GM18499 (cell line): ENCODE data around the gene RAB42.
"Not testable (repeated sequence)": the region's sequence is repeated elsewhere in the genome, so short reads cannot be mapped to it uniquely, and the experiment has no call there.

ENCODE experiments used
- ATAC-seq: cut with Tn5 transposase; IDR thresholded peaks from one replicate; pipeline ENCODE4 v1.9.1; 2021; ENCODE audit warnings: moderate number of reproducible peaks; ENCODE audit not compliant: insufficient read depth, unreplicated experiment

The RAB42 gene

GRCh38 chr1:28582248-28582615, 9.8 kb upstream of the RAB42 start:
- ATAC-seq, result no peak

GRCh38 chr1:28586585-28587391, 5.3 kb upstream of the RAB42 start:
- not testable (repeated sequence) for ATAC-seq

- ATAC-seq, result no peak
These were observed 431 bp downstream of the RAB42 start for GRCh38 chr1:28592321-28593071.

- ATAC-seq, result not testable (repeated sequence)
These were observed 1.9 kb downstream of the RAB42 start for GRCh38 chr1:28593988-28594356.

- ATAC-seq, result not testable (repeated sequence)
These were observed 2.8 kb downstream of the RAB42 start for GRCh38 chr1:28594686-28595411.

- no peak for ATAC-seq
These were observed 3.5 kb downstream of the RAB42 start for GRCh38 chr1:28595412-28596191.

GRCh38 chr1:28596276-28596675, 4.2 kb downstream of the RAB42 start:
- not testable (repeated sequence) for ATAC-seq

- ATAC-seq, result no peak
These were observed 9.6 kb downstream of the RAB42 start for GRCh38 chr1:28601696-28602095.

GRCh38 chr1:28602536-28603439, 10.7 kb downstream of the RAB42 start:
- no peak for ATAC-seq

- ATAC-seq, result no peak
These were observed 12.3 kb downstream of the RAB42 start for GRCh38 chr1:28604411-28604810.

GRCh38 chr1:28604962-28605361, 12.9 kb downstream of the RAB42 start:
- ATAC-seq, result no peak

- ATAC-seq, result no peak
These were observed 14.7 kb downstream of the RAB42 start for GRCh38 chr1:28606771-28607170.

GRCh38 chr1:28613175-28613574, 21.1 kb downstream of the RAB42 start:
- no peak for ATAC-seq

- no peak for ATAC-seq
These were observed 39.6 kb downstream of the RAB42 start for GRCh38 chr1:28631713-28632112.

- no peak for ATAC-seq
These were observed 40.5 kb downstream of the RAB42 start for GRCh38 chr1:28632560-28632959.

GRCh38 chr1:28640766-28641165, 48.7 kb downstream of the RAB42 start:
- ATAC-seq, result no peak

- no peak for ATAC-seq
These were observed 50.2 kb downstream of the RAB42 start for GRCh38 chr1:28642056-28642846.

- ATAC-seq, result peak; percentile 47
These were observed 51.0 kb downstream of the RAB42 start, which contains the start of gene TAF12 for GRCh38 chr1:28642847-28643635. TAF12 (minus strand) TSS chr1:28643067; CDS start chr1:28622081, 20,986 bp downstream.
